D341Med (cell line): ENCODE results near the gene ARVCF.

ENCODE experiments used
- DNase-seq: peaks from one replicate; pipeline ENCODE4 v3.0.0; 2012; ENCODE audit warnings: low spot score

The ARVCF gene

GRCh38 chr22:20052309-20053259 lies 36.0 kb upstream of the ARVCF start:
- DNase-seq = no peak

GRCh38 chr22:20051927-20052308 lies 35.3 kb upstream of the ARVCF start:
- DNase-seq = no peak

- DNase-seq = no peak
Observed at GRCh38 chr22:20046730-20047129, 30.1 kb upstream of the ARVCF start.

- DNase-seq = no peak
Observed at GRCh38 chr22:20044495-20045151, 28.0 kb upstream of the ARVCF start.

GRCh38 chr22:20043997-20044342 lies 27.3 kb upstream of the ARVCF start:
- DNase-seq = no peak

- no peak for DNase-seq
Observed at GRCh38 chr22:20043057-20043996, 26.7 kb upstream of the ARVCF start.

GRCh38 chr22:20040327-20041200 lies 23.9 kb upstream of the ARVCF start:
- DNase-seq = no peak

GRCh38 chr22:20039683-20040325 lies 23.2 kb upstream of the ARVCF start:
- no peak for DNase-seq

GRCh38 chr22:20038574-20038973 lies 22.0 kb upstream of the ARVCF start:
- DNase-seq = no peak

GRCh38 chr22:20037419-20037818 lies 20.8 kb upstream of the ARVCF start:
- DNase-seq = no peak

- no peak for DNase-seq
Observed at GRCh38 chr22:20036535-20037392, 20.1 kb upstream of the ARVCF start.

- DNase-seq = no peak
Observed at GRCh38 chr22:20036084-20036482, 19.5 kb upstream of the ARVCF start.

- no peak for DNase-seq
Observed at GRCh38 chr22:20035375-20036083, 18.9 kb upstream of the ARVCF start.

GRCh38 chr22:20034143-20034542 lies 17.5 kb upstream of the ARVCF start:
- DNase-seq = no peak

- DNase-seq = no peak
Observed at GRCh38 chr22:20033045-20033706, 16.6 kb upstream of the ARVCF start.

GRCh38 chr22:20032407-20032991 lies 15.9 kb upstream of the ARVCF start:
- no peak for DNase-seq

- DNase-seq = no peak
Observed at GRCh38 chr22:20031732-20032406, 15.2 kb upstream of the ARVCF start.
